Measurements from ENCODE around the gene ACER1. TPM values are rescaled to one million over a fixed set of nuclear protein-coding genes. Genes with fewer than 3 reads are reported as not detected.

Gene ACER1
- total RNA-seq, 1 experiment from 2014 or later = not detected

DNA sequence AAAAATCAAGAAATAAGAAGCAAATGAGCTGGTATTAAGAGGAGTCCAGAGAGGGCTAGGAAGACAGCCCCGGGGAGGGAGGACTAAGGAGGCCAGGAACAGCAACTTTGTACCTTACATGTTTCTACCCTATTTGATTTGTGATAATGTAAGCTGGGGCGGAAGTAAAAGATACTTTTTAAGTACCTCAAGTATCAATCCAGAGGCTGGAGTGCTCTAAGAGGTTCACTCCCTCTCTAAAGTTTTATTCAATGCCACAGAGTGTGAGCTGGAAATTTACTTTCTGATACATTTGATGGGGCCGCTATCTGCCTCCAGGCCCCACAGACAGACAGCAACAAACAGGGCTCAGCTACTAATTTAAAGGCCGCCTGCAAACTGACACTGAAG, 65.0 kb downstream of the ACER1 start:
- no peak for DNase-seq (ENCODE audit: low read depth)

DNA sequence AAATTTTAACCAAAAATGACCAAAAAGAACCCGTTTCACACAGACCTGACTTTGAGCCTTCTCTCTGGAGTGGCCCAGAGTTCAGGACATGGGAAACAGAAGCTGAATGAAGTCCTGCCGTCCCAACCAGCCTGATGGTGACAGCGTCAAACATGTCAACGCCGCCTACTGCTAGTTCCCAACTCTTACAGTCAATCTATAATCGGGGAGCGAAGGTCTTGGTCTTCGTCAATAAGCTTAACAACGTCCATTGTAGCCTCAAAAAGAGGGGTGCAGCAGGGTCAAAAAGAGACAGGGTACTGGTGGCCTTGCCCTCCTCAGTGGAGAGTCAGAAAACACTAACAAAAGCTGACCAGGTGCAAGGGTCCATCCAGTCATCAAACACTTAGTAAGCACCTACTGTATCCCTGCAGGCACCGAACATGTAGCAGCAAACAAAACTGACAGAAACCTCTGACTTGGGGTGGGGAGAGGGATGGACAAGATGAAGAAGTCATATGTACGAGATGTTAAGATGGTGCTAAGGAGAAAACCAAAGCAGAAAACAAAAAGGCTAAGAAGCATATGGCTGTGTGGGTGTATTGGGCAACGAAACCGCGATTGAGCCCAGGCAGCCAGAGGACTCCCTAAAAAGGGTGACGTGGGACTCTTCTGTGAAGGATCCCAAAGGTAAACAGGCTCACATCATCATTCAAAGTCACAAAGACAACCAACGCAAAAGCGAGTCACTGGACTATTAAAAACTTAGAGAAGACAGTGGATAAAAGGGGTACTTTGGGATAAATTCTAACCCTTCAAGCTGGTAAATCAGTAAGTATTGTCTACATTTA, 65.6 kb downstream of the ACER1 start:
- DNase-seq (ENCODE audit: low read depth) = no peak

DNA sequence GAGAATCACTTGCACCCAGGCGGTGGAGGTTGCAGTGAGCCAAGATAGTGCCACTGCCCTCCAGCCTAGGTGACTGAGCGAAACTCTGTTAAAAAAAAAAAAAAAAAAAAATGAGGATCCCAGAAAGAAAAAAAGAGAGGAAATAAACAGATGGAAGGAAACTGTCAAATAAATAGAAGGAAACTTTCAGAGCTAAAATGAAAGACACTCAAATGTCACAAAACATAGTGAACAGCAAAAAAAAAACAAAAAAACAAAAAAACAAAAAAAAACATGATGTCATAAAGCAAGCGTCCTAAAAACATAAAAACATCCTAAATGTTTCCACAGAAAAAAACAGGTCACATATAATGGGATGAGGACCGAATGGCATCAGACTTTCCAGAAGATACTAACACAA, 68.6 kb downstream of the ACER1 start:
- DNase-seq (ENCODE audit: low read depth) = no peak

DNA sequence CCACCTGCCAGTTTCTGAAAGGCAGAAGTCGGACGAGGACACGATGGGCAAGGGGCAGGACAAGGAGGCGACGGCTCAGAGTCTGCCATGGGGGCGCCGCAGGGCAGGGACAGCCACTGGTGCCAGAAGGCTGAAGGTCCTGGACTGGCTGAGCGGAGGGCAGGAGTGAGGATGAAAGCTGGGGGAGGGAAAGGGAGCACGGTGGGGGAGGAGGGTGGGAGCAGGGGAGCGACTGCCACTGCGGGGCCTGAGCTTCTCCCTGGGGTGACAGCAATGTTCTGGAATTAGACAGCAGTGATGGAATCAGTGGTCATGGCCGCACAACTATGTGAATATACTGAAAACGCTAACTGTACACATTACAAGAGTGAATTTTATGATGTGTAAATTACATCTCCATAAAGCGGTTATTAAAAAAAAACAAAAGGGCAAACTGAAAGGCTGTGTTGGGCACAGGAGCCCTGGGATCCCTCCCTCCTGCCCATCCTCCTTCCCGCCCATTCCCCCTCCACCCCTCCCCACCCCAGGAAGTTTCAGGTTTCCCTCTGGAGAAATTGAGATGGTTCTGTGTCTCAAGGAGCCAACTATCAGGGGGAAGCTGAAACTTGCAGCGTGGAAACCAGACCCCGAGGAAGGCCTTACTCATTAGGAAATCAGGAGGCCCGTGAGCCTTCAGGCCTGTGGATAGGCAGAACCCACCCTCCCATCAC, 69.5 kb downstream of the ACER1 start:
- no peak for DNase-seq (ENCODE audit: low read depth)

DNA sequence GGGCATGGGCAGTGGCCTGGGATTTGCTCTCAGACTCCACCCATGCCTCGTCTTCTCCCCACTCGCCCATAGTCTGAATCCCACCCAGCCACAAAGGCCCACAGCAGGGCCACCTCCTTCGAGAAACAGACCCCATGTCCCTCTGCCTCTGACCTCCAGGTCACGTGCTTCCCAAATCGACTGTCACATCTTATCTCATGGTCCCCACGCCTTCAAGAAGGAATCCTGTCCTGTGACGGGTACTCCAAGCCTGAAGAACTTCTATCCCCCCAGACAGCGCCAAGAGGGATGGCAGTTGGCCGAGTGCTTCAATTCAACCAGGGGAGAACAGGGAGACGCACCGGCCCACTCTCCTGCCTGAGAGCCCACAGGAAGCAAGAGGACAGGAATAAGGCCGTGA, 70.1 kb downstream of the ACER1 start:
- no peak for DNase-seq (ENCODE audit: low read depth)

DNA sequence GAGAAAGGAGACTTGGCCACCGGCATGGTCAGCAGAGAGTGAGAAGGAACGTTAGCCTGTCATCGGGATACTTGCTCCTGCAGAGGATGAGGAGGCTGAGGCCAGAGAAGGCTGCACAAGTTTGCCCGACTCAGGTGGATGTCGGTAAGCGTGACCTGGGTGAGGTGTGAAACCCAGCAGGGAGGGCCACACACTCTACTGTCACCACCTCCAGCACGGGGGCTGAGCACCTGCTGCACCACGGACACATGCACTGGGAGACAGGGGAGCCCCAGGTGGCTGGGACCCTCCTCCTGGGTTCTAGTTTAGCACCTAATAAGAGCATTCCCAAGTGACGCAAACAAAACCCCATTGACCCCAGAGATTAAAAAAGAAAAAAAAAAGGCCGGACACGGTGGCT, 70.9 kb downstream of the ACER1 start:
- DNase-seq (ENCODE audit: low read depth) = no peak

DNA sequence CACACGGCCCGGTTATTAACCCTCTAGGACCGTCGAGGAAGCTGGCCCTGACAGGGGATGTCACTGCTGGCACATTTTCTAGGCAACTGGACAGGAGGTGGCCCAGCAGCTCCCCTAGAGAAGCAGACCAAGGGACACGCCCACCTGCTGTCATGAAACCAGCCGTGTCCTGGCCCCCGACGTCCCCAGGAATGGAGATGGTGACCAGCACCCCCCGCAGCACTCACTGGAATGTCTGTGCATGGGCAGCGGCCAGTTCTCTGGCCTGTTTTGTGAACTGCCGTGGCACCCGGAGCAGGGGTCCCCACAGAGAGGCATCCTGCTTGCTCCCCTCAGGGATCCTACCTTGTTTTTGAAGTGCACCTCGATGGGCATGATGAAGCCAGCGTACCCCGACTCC, 71.5 kb downstream of the ACER1 start:
- DNase-seq (ENCODE audit: low read depth) = no peak

DNA sequence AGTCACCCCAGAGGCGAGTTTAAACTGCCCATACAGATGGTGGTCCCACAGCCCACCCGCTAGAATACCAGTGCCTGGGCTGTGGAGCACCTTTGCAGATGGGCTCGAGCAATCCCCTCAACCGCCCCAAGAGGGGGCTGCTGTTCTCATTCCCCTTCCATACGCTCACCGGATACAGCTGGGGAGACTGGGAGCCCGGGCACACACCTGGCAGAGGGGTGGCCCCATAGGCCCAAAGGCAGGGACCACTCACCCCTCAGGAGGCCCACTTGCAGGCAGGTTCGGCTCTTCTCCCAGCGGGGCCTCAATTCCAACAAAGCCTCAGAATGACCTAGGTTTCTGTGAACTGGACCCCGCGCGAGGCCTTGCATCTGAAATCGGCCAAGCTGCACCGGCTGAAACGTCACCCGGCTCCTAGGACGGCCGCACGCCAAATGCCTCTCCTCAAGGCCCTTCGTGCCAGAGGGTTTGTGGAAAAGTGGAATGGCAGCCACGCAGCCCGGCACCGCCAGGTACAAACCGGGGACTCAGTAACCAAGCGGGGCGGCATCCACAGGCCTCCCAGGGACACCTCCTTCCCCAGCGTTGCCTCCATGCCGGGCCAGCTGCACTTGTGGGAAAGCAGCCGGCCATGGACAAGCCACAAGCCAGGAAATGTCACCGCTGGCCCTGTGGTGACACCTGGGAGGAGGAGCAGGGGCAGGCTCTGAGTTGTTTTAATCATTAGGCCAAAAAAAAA, 72.3 kb downstream of the ACER1 start:
- no peak for DNase-seq (ENCODE audit: low read depth)

DNA sequence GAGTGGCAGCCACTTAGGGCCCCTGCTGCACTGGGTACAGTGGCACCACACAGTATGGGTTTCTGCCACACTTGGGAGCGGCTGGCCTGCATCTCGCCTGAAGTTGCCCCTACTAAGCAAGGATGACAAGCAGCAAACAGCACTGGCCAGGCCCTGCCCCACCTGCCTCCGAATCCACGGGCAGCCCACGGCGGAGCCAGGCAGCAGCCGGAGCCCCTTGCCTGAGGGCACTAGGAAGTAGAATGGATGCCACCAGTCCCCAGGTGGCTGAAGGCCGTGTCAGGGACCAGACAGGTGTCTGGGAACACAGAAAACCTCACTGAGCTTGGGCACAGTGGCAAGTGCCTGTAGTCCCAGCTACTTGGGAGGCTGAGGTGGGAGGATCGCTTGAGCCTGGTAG, 73.0 kb downstream of the ACER1 start:
- DNase-seq (ENCODE audit: low read depth) = no peak

DNA sequence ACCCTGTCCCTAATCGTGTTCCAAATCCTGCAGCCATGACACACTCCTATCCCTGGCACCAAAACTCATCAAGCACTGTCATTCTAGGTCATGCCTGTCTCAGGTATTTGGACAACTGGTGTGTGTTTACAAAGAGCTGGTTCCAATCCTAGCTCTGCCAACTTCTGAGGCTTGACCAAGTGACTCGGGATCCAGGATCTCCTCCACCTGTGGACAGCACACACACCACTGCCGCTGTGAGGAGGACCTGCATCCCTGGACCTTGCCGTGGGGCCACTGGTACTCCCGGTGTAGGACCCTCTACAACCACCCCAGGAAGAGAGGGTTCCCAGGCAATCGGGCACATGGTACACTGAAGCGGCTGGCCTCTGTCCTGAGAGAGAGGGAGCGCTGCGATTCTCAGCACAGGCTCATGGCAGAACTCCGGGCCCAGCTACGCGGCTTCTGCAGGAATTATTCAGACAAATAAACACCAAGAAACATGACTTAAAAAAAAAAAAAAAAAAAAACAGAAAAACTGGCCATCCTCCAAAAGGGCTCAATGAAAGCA, 74.0 kb downstream of the ACER1 start:
- no peak for DNase-seq (ENCODE audit: low read depth)

DNA sequence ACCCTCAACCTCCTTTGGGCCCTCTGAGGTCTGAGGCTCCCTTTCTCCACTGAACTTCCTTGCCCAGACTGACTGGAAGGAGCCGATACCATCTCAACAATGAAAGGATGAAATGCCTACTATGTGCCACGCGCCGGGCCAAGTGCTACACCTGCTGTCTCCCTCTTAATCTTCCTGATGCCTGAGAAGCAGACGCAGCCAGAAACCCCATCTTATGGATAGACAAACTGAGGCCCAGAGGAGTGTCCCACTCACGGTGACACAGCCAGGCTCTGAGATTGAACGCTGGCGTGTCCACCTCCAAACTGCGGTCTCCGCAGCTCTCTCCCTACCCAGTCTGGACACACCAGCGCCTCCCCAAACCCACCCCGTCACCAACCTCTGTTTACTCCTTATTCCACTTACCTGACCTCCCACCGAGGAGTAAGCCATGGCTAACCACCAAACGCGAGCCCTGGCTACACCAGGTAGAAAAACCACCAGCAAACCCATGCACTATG, 74.5 kb downstream of the ACER1 start:
- no peak for DNase-seq (ENCODE audit: low read depth)

Other genes with a start within 250 kb of the ACER1 start
- 3.6 and 11.1 TPM in 2 replicates for gene RFX2, start 223.1 kb downstream of the ACER1 start, total RNA-seq (2014; rRNA removed; shearing (Covaris generic))
- gene ACSBG2, start 197.9 kb downstream of the ACER1 start, total RNA-seq (2014; rRNA removed; shearing (Covaris generic)) = not detected in 2 replicates
- gene MLLT1, start 53.6 kb downstream of the ACER1 start, total RNA-seq (2014; rRNA removed; shearing (Covaris generic)) = 8.0 and 15.4 TPM in 2 replicates
- gene CLPP, start 27.9 kb upstream of the ACER1 start, total RNA-seq (2014; rRNA removed; shearing (Covaris generic)) = 108 and 135 TPM in 2 replicates
- 35.7 and 36.1 TPM in 2 replicates for gene ALKBH7, start 39.2 kb upstream of the ACER1 start, total RNA-seq (2014; rRNA removed; shearing (Covaris generic))
- gene PSPN, start 42.3 kb upstream of the ACER1 start, total RNA-seq (2014; rRNA removed; shearing (Covaris generic)) = 1.1 and 1.6 TPM in 2 replicates
- gene GTF2F1, start 59.6 kb upstream of the ACER1 start, total RNA-seq (2014; rRNA removed; shearing (Covaris generic)) = 57.5 and 82.3 TPM in 2 replicates
- 76.0 and 84.9 TPM in 2 replicates for gene KHSRP, start 91.2 kb upstream of the ACER1 start, total RNA-seq (2014; rRNA removed; shearing (Covaris generic))
- not detected in 2 replicates for gene SLC25A41, start 100.2 kb upstream of the ACER1 start, total RNA-seq (2014; rRNA removed; shearing (Covaris generic))
- gene SLC25A23, start 126.2 kb upstream of the ACER1 start, total RNA-seq (2014; rRNA removed; shearing (Covaris generic)) = 18.1 and 23.1 TPM in 2 replicates
- gene CRB3, start 130.7 kb upstream of the ACER1 start, total RNA-seq (2014; rRNA removed; shearing (Covaris generic)) = not detected in 2 replicates
- gene DENND1C, start 148.2 kb upstream of the ACER1 start, total RNA-seq (2014; rRNA removed; shearing (Covaris generic)) = not detected in 2 replicates
- 0.17 and 0.65 TPM in 2 replicates for gene TUBB4A, start 168.7 kb upstream of the ACER1 start, total RNA-seq (2014; rRNA removed; shearing (Covaris generic))
- gene TNFSF9, start 197.4 kb upstream of the ACER1 start, total RNA-seq (2014; rRNA removed; shearing (Covaris generic)) = 12.0 and 13.8 TPM in 2 replicates